CD4-positive, alpha-beta T cell treated with Interferon gamma for 1 hour (primary cell): ENCODE data around the gene RTCB.
A peak's percentile ranks its signal among the peaks of the same experiment; 100 is the strongest.

Source experiments
- DNase-seq: peaks from one replicate; pipeline ENCODE4 v3.0.0-alpha.2; 2020

RTCB gene

GRCh38 chr22:32411829-32412592 is at the start of gene RTCB:
RTCB (minus strand) TSS chr22:32412247; CDS start chr22:32412156, 91 bp downstream.
- DNase-seq: peak; percentile 91

GRCh38 chr22:32457031-32457430 is 45.0 kb upstream of the RTCB start:
- no peak for DNase-seq

GRCh38 chr22:32448980-32449379 is 36.9 kb upstream of the RTCB start:
- DNase-seq: no peak

GRCh38 chr22:32446321-32446720 is 34.3 kb upstream of the RTCB start:
- DNase-seq: no peak

- DNase-seq: no peak
Observed at GRCh38 chr22:32444068-32444467, 32.0 kb upstream of the RTCB start.

GRCh38 chr22:32430352-32430751 is 18.3 kb upstream of the RTCB start:
- DNase-seq: no peak

GRCh38 chr22:32426881-32427280 is 14.8 kb upstream of the RTCB start:
- no peak for DNase-seq

- no peak for DNase-seq
Observed at GRCh38 chr22:32423664-32424063, 11.6 kb upstream of the RTCB start.

- DNase-seq: no peak
Observed at GRCh38 chr22:32422062-32422461, 10.0 kb upstream of the RTCB start.

GRCh38 chr22:32421484-32421883 is 9.4 kb upstream of the RTCB start:
- no peak for DNase-seq

GRCh38 chr22:32417906-32418305 is 5.9 kb upstream of the RTCB start:
- no peak for DNase-seq

GRCh38 chr22:32416556-32417085 is 4.6 kb upstream of the RTCB start:
- DNase-seq: no peak

GRCh38 chr22:32414191-32414590 is 2.1 kb upstream of the RTCB start:
- DNase-seq: no peak

GRCh38 chr22:32413719-32414118 is 1.7 kb upstream of the RTCB start:
- no peak for DNase-seq

GRCh38 chr22:32411402-32411801 is 645 bp downstream of the RTCB start:
- DNase-seq: no peak

- DNase-seq: no peak
Observed at GRCh38 chr22:32410459-32410858, 1.6 kb downstream of the RTCB start.

- DNase-seq: no peak
Observed at GRCh38 chr22:32409977-32410376, 2.1 kb downstream of the RTCB start.

GRCh38 chr22:32407936-32408335 is 4.1 kb downstream of the RTCB start:
- DNase-seq: no peak

GRCh38 chr22:32407312-32407711 is 4.7 kb downstream of the RTCB start:
- no peak for DNase-seq

GRCh38 chr22:32404021-32404420 is 8.0 kb downstream of the RTCB start:
- DNase-seq: no peak

GRCh38 chr22:32401486-32401885 is 10.6 kb downstream of the RTCB start:
- DNase-seq: no peak

- DNase-seq: no peak
Observed at GRCh38 chr22:32396746-32397145, 15.3 kb downstream of the RTCB start.

- DNase-seq: no peak
Observed at GRCh38 chr22:32396255-32396654, 15.8 kb downstream of the RTCB start.

GRCh38 chr22:32395107-32395506 is 16.9 kb downstream of the RTCB start:
- DNase-seq: no peak

- DNase-seq: no peak
Observed at GRCh38 chr22:32389685-32390084, 22.4 kb downstream of the RTCB start.
